HL-60 (cell line): Measurements from ENCODE around the gene OSMR.

Source experiments
- GABPA ChIP-seq: IDR thresholded peaks from 2 replicates; pipeline ENCODE4 v1.6.1; 2012; ENCODE audit warnings: low read depth
- POLR2AphosphoS5 ChIP-seq: IDR thresholded peaks from 2 replicates; pipeline ENCODE4 v1.6.1; 2012; ENCODE audit warnings: low read depth
- SPI1 ChIP-seq: IDR thresholded peaks from 2 replicates; pipeline ENCODE4 v1.6.1; 2012; ENCODE audit warnings: low read depth, mild to moderate bottlenecking, borderline replicate concordance
- TF ChIP-seq, protein P1 (sequence below): IDR thresholded peaks from one replicate; pipeline ENCODE4 v1.5.1; 2011; ENCODE audit warnings: low read length, control low read depth, inconsistent platforms; ENCODE audit not compliant: insufficient read depth

DNA sequence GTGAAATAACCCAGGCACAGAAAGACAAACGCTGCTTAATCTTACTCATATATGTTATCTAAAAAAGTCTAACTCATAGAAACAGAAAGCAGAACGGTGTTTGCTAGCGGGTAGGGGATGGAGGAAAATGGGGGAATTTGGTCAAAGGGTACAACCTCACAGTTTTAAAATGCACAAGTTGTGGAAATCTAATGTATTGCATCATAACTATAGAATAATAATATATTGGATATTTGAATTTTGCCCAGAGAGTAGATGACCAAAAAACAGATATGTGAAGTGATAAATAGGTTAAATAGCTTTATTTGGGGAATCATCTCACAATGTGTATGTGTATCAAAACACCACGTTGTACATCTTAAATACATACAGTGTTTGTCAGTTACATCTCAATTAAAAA, 22.3 kb upstream of the OSMR start:
- TF ChIP-seq, protein P1, sequence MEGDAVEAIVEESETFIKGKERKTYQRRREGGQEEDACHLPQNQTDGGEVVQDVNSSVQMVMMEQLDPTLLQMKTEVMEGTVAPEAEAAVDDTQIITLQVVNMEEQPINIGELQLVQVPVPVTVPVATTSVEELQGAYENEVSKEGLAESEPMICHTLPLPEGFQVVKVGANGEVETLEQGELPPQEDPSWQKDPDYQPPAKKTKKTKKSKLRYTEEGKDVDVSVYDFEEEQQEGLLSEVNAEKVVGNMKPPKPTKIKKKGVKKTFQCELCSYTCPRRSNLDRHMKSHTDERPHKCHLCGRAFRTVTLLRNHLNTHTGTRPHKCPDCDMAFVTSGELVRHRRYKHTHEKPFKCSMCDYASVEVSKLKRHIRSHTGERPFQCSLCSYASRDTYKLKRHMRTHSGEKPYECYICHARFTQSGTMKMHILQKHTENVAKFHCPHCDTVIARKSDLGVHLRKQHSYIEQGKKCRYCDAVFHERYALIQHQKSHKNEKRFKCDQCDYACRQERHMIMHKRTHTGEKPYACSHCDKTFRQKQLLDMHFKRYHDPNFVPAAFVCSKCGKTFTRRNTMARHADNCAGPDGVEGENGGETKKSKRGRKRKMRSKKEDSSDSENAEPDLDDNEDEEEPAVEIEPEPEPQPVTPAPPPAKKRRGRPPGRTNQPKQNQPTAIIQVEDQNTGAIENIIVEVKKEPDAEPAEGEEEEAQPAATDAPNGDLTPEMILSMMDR, result no peak
- no peak for TF ChIP-seq SPI1
- no peak for TF ChIP-seq POLR2AphosphoS5
- TF ChIP-seq GABPA, result no peak
